ENCODE results near the gene FNDC8. TPM values are rescaled to one million over a fixed set of nuclear protein-coding genes. Genes with fewer than 3 reads are reported as not detected.
"Not testable (repeated sequence)": the region's sequence is repeated elsewhere in the genome, so short reads cannot be mapped to it uniquely, and the experiment has no call there.

The FNDC8 gene
- polyA plus RNA-seq, 1 experiment: not detected

- TF ChIP-seq CTCF (IDR thresholded peaks at IDR 0.05; ENCODE audit: insufficient read depth, low read depth, low read length): no peak
- no peak for DNase-seq (ENCODE audit: low read depth)
- Histone ChIP-seq H3K4me3 (ENCODE audit: low read depth, low read length) (no peak overlapping the region), H3K36me3 (ENCODE audit: control insufficient read depth, insufficient read depth, low read length) (no peaks in the 10 kb centered on the region), H3K27me3 (ENCODE audit: control insufficient read depth, insufficient read depth, low read length) (peaks cover 3% of the 10 kb centered on the region; the same call in 1 of the 2 replicates)
- POLR2A ChIA-PET: no interaction called here
- CTCF ChIA-PET: interaction anchor here (0.9 to 1.9 kb wide), 2 partner anchors 15 to 17 kb away, joined by 3 read pairs; no protein-coding TSS in a partner anchor
These were observed 26.7 kb downstream of the FNDC8 start for GRCh38 chr17:35148144-35148543.

- no peaks in the 10 kb centered on the region for H3K36me3 ChIP-seq (ENCODE audit: control insufficient read depth, insufficient read depth, low read length)
- ChIA-PET POLR2A (no interaction called here), CTCF (interaction anchor here (0.6 kb wide), 1 partner anchor 160 kb away, joined by 6 read pairs; no protein-coding TSS in a partner anchor)
- H3K27me3 ChIP-seq (ENCODE audit: control insufficient read depth, insufficient read depth, low read length): peaks cover 7% of the 10 kb centered on the region
- no peak for DNase-seq (ENCODE audit: low read depth)
- no peak for TF ChIP-seq CTCF (IDR thresholded peaks at IDR 0.05; ENCODE audit: insufficient read depth, low read depth, low read length)
- H3K4me3 ChIP-seq (ENCODE audit: low read depth, low read length): no peak overlapping the region
These were observed 28.5 kb downstream of the FNDC8 start for GRCh38 chr17:35149941-35150340.

- H3K27me3 ChIP-seq (ENCODE audit: control insufficient read depth, insufficient read depth, low read length); H3K36me3 ChIP-seq (ENCODE audit: control insufficient read depth, insufficient read depth, low read length); H3K4me3 ChIP-seq (ENCODE audit: low read depth, low read length); DNase-seq (ENCODE audit: low read depth); POLR2A ChIA-PET: not testable (repeated sequence)
- CTCF ChIA-PET: interaction anchor here (0.6 kb wide), 1 partner anchor 17 kb away, joined by 3 read pairs; no protein-coding TSS in a partner anchor
These were observed 29.7 kb downstream of the FNDC8 start for GRCh38 chr17:35151080-35151479.

GRCh38 chr17:35152421-35153140 lies 31.2 kb downstream of the FNDC8 start:
- POLR2A ChIA-PET: no interaction called here
- no peak for DNase-seq (ENCODE audit: low read depth)
- Histone ChIP-seq H3K4me3 (ENCODE audit: low read depth, low read length) (no peak overlapping the region), H3K27me3 (ENCODE audit: control insufficient read depth, insufficient read depth, low read length) (peaks cover 7% of the 10 kb centered on the region), H3K36me3 (ENCODE audit: control insufficient read depth, insufficient read depth, low read length) (no peaks in the 10 kb centered on the region)
- CTCF ChIA-PET: interaction anchor here (0.9 to 1.6 kb wide), 2 partner anchors 8 to 12 kb away, joined by 3 read pairs; no protein-coding TSS in a partner anchor
- no peak for TF ChIP-seq CTCF (IDR thresholded peaks at IDR 0.05; ENCODE audit: insufficient read depth, low read depth, low read length)

GRCh38 chr17:35154196-35155165 lies 33.1 kb downstream of the FNDC8 start:
- DNase-seq (ENCODE audit: low read depth): no peak
- POLR2A ChIA-PET: no interaction called here
- TF ChIP-seq CTCF (IDR thresholded peaks at IDR 0.05; ENCODE audit: insufficient read depth, low read depth, low read length): no peak

More at GRCh38 chr17:35154196-35155165, 33.1 kb downstream of the FNDC8 start:
- Histone ChIP-seq H3K4me3 (ENCODE audit: low read depth, low read length) (no peak overlapping the region), H3K27me3 (ENCODE audit: control insufficient read depth, insufficient read depth, low read length) (peaks cover 9% of the 10 kb centered on the region), H3K36me3 (ENCODE audit: control insufficient read depth, insufficient read depth, low read length) (no peaks in the 10 kb centered on the region)
- CTCF ChIA-PET: no interaction called here
